ENCODE results near the gene SLC34A3.
"Not testable (repeated sequence)": the region's sequence is repeated elsewhere in the genome, so short reads cannot be mapped to it uniquely, and the experiment has no call there.

- TF ChIP-seq, protein P1, sequence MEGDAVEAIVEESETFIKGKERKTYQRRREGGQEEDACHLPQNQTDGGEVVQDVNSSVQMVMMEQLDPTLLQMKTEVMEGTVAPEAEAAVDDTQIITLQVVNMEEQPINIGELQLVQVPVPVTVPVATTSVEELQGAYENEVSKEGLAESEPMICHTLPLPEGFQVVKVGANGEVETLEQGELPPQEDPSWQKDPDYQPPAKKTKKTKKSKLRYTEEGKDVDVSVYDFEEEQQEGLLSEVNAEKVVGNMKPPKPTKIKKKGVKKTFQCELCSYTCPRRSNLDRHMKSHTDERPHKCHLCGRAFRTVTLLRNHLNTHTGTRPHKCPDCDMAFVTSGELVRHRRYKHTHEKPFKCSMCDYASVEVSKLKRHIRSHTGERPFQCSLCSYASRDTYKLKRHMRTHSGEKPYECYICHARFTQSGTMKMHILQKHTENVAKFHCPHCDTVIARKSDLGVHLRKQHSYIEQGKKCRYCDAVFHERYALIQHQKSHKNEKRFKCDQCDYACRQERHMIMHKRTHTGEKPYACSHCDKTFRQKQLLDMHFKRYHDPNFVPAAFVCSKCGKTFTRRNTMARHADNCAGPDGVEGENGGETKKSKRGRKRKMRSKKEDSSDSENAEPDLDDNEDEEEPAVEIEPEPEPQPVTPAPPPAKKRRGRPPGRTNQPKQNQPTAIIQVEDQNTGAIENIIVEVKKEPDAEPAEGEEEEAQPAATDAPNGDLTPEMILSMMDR (IDR thresholded peaks at IDR 0.05): not testable (repeated sequence)
- not testable (repeated sequence) for TF ChIP-seq EZH2 (IDR thresholded peaks at IDR 0.05; ENCODE audit: borderline replicate concordance, insufficient read depth, low read depth, low read length, poor library complexity, severe bottlenecking)
These were observed 12.5 kb downstream of the SLC34A3 start for GRCh38 chr9:137243266-137243625.

All from B cell (primary cell).